ENCODE results near the gene RAB11FIP3. TPM values are rescaled to one million over a fixed set of nuclear protein-coding genes. Genes with fewer than 3 reads are reported as not detected.

RAB11FIP3 gene
- total RNA-seq, 1 experiment from 2014 or later = 37.1 TPM

- H2BK12ac ChIP-seq (ENCODE audit: insufficient read length, low read depth, low read length) = no peak overlapping the region
- no peak overlapping the region for H3K23ac ChIP-seq (ENCODE audit: insufficient read length, low read depth, low read length)
- no peak overlapping the region for H2BK5ac ChIP-seq (ENCODE audit: insufficient read length, low read length)
- no peaks in the 10 kb centered on the region for H3K27me3 Mint-ChIP-seq (ENCODE audit: low read depth)
- no peak overlapping the region for H4K5ac ChIP-seq (ENCODE audit: insufficient read length, low read depth, low read length)
- no peaks in the 10 kb centered on the region for H3K4me1 Mint-ChIP-seq
- peaks cover 3 to 15% (median 6%) of the 10 kb centered on the region in 3 experiments; a peak in 6 of 7 replicates for H3K36me3 Mint-ChIP-seq (ENCODE audit: insufficient read depth in 1 of 3, low read depth in 3 of 3)
- no peak overlapping the region for H3T11ph ChIP-seq (ENCODE audit: low read length)
- no peak overlapping the region for H3K14ac ChIP-seq (ENCODE audit: insufficient read depth, low read length)
- H2AFZ ChIP-seq (ENCODE audit: low read length) = no peak overlapping the region
- H3K4ac ChIP-seq (ENCODE audit: low read depth, low read length) = no peak overlapping the region
- no peaks in the 10 kb centered on the region for H3K27me3 ChIP-seq (ENCODE audit: insufficient read depth, low read length)
- H3K9me3 Mint-ChIP-seq = no peaks in the 10 kb centered on the region
- H3K9ac ChIP-seq (ENCODE audit: extremely low read depth, insufficient read length, low read length) = no peak overlapping the region
- no peak overlapping the region for H3K4me2 ChIP-seq (ENCODE audit: insufficient read depth, insufficient read length, low read length)
- no peak overlapping the region; a peak in 1 of 7 replicates for H3K27ac Mint-ChIP-seq
- no peak overlapping the region for H3K56ac ChIP-seq (ENCODE audit: insufficient read length, low read depth, low read length)
- no peak overlapping the region for H2AK5ac ChIP-seq (ENCODE audit: insufficient read length, low read length)
- H3K18ac ChIP-seq (ENCODE audit: insufficient read length, low read depth, low read length) = no peak overlapping the region
- H2BK15ac ChIP-seq (ENCODE audit: low read depth, low read length) = no peak overlapping the region
- no peak for DNase-seq
- no peaks in the 10 kb centered on the region; the same call in 1 of the 2 replicates for H3K79me2 ChIP-seq (ENCODE audit: insufficient read depth, low read length)
- H3K23me2 ChIP-seq (ENCODE audit: insufficient read length, low read depth, low read length, poor library complexity, severe bottlenecking) = no peaks in the 10 kb centered on the region
- H2BK120ac ChIP-seq (ENCODE audit: low read depth, low read length, poor library complexity, severe bottlenecking) = no peak overlapping the region
- WGBS (ENCODE audit: extremely low coverage, insufficient read length, low lambda C conversion rate) = no CpG with 5 or more reads among the region's 60 CpGs
- no peak overlapping the region for H4K91ac ChIP-seq (ENCODE audit: insufficient read length, low read depth, low read length)
- no peaks in the 10 kb centered on the region for H3K9me3 ChIP-seq (ENCODE audit: control insufficient read depth, low read depth, low read length)
- TF ChIP-seq, protein P1, sequence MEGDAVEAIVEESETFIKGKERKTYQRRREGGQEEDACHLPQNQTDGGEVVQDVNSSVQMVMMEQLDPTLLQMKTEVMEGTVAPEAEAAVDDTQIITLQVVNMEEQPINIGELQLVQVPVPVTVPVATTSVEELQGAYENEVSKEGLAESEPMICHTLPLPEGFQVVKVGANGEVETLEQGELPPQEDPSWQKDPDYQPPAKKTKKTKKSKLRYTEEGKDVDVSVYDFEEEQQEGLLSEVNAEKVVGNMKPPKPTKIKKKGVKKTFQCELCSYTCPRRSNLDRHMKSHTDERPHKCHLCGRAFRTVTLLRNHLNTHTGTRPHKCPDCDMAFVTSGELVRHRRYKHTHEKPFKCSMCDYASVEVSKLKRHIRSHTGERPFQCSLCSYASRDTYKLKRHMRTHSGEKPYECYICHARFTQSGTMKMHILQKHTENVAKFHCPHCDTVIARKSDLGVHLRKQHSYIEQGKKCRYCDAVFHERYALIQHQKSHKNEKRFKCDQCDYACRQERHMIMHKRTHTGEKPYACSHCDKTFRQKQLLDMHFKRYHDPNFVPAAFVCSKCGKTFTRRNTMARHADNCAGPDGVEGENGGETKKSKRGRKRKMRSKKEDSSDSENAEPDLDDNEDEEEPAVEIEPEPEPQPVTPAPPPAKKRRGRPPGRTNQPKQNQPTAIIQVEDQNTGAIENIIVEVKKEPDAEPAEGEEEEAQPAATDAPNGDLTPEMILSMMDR (conservative IDR thresholded peaks at IDR 0.05) = peak; percentile 45
- no peaks in the 10 kb centered on the region for H3K79me1 ChIP-seq (ENCODE audit: insufficient read depth, low read depth, low read length, poor library complexity, severe bottlenecking)
- no peak overlapping the region for H2BK20ac ChIP-seq (ENCODE audit: low read depth, low read length, poor library complexity, severe bottlenecking)
- H3K27ac ChIP-seq (ENCODE audit: insufficient read length, low read depth, low read length) = no peak overlapping the region
- H3K4me1 ChIP-seq (ENCODE audit: insufficient read depth, low read length) = no peaks in the 10 kb centered on the region
- H3K4me3 Mint-ChIP-seq = no peak overlapping the region
- no peaks in the 10 kb centered on the region for H4K20me1 ChIP-seq (ENCODE audit: control insufficient read depth, insufficient read depth, insufficient read length)
- no peak overlapping the region for H4K8ac ChIP-seq (replicated peaks; ENCODE audit: insufficient read length, low read depth, low read length)
Measured at GRCh38 chr16:537415-538335, 112.2 kb downstream of the RAB11FIP3 start.
